Superior temporal gyrus (tissue), 1 donor: ENCODE data around the gene GNAZ.
"Not testable (repeated sequence)": the region's sequence is repeated elsewhere in the genome, so short reads cannot be mapped to it uniquely, and the experiment has no call there.

Experiments
- DNase-seq: peaks from one replicate; pipeline ENCODE4 v3.0.0-alpha.2; 2016; ENCODE audit errors: extremely low spot score

GNAZ gene

GRCh38 chr22:23044570-23044969 lies 25.7 kb upstream of the GNAZ start:
- no peak for DNase-seq

DNA sequence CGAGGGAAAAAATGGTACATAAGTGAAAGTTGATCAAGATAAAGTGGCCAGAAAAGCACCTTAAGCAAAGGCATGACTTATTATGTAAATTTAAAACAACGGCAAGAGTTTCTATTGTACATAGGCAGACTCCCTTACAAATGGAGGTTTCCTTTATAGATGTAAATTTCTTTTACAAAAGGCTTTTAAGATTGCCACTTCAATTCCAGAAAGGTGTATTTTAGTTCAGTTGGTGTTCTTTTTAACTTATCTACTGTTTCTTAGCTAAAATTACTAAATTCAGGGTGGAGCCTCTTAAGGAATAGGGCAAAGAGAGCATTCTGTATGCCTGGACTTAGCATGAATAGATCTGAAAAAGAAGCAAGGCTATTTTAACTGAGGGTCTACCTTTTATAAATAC lies 24.9 kb upstream of the GNAZ start:
- DNase-seq: no peak

DNA sequence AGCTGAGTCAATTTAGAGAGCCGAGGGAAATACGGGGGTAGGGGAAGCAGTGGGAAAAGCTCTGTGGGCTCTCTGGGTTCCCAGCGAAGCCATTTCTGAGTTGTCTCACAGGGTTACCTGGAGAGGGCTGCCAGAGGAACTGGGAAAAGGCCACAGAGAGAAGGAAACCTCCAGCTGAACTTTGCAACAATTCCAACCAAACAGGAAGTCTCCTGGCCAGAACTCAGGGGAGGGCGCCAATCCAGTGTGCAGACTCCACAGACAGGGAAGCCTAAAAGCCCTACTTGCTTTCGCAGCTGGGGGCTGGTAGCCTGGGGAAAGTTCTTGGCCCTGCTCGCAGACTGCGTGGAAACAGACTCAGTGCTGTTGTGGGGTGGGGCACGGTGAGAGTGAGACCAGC lies 23.1 kb upstream of the GNAZ start:
- no peak for DNase-seq

DNA sequence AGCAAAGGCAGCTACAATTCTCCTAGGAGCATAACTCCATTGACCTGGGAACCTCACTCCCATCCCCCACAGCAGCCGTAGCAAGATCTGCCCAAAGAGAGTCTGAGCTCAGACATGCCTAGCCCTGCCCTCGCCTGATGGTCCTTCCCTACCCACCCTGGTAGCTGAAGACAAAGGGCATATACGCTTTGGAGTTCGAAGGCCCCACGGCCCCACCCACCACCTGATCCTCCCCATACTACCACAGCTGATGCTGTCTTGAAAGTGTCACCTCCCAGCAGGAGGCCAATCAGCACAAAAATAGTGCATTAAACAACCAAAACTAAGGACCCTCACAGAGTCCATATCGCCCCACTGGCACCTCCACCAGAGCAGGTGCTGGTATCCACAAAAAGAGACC lies 22.6 kb upstream of the GNAZ start:
- DNase-seq: no peak

DNA sequence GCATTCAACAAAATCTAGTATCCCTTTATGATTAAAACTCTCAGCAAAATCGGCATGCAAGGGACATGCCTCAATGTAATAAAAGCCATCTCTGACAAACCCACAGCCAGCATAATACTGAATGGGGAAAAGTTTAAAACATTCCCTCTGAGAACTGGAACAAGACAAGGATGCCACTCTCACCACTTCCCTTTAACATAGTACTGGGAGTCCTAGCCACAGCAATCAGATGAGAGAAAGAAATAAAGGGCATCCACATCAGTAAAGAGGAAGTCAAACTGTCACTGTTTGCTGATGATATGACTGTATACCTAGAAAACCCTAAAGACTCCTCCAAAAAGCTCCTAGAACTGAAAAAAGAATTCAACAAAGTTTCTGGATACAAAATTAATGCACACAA lies 19.8 kb upstream of the GNAZ start:
- DNase-seq: not testable (repeated sequence)

GRCh38 chr22:23053051-23053707 lies 17.1 kb upstream of the GNAZ start:
- DNase-seq: no peak

DNA sequence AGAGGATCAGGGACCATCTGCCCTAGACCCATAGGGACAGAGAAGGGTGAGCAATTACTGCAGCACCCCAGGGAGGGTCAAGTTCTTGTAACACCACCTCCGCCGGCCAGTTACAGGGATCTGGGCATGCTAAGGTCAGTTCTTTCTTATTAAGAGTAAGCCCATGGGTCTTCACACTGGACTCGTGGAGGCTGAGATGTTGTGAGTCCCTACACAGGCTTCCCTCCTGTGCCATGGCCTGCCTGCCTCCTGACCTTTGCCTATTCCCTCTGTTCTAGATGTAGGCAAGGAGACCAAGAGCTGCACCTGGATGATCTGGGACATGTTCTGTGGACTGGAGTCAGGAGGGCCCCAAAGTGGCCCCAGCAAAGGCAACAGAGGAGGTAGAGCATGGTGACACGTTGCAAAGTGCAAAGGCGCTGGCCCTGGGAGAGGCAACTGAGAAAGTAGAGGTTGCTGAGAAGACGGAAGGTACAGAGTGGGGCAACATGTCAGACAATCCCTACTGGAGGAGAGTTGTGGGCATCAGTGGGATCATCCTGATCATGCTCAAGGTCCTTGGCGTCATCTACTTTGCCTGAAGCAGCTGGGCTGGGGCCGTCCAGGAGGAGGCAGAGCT lies 16.3 kb upstream of the GNAZ start:
- DNase-seq: no peak

DNA sequence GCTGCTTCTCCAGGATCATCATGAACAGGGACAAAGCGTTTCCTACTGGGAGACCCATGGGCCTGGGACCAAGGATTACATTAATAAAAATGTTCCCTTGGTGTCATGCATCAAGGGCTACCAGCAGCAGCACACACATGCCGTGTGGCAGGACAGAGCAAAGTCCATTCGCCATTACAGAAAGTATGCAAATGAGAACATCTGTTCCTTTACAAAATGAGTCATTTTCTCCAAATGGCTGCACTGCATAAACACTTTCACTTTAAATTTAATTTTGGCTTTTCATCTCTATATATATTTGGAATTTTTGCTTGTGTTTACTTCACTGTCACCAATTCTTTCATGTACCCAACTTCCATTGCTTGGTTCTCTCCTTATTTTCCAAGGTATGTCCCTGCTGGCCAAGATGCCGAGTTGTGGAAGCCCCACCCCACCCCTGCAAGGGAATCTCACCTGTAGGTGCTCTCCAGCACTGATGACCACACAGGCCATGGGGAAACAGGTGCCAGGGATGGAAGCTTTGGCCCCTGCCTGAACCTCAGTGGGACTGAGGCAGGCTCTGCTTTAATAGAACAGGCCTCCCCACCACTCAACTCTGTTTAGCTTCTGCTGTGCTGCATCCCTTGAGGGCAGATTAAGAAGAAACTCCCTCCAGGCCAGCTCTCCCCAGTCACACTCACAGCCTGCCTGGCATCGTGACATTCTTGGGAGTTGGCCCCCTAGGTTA lies 15.6 kb upstream of the GNAZ start:
- peak; percentile 20 for DNase-seq

- DNase-seq: no peak
Measured at GRCh38 chr22:23055449-23056179, 14.7 kb upstream of the GNAZ start.

DNA sequence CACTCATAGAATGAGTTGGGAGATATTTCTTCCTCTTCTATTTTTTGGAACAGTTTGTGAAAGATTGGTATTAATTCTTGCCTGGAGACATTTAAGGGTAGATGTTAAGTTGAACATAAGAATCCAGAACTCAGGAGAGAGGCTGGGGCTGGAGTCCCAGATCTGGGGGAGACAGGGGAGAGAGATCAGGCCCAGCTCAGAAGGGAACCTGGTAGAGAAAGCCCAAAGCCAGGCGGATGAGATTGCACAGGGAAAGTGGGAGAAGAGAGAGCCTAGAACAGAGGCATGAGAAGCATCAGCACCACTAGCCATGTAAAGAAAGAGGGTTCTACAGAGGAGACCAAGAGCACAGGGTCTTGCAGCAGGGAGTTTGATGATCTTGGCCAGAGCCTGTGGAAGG lies 13.0 kb upstream of the GNAZ start:
- no peak for DNase-seq

GRCh38 chr22:23058063-23058462 lies 12.3 kb upstream of the GNAZ start:
- no peak for DNase-seq

- DNase-seq: no peak
Measured at GRCh38 chr22:23058481-23059283, 11.6 kb upstream of the GNAZ start.

DNA sequence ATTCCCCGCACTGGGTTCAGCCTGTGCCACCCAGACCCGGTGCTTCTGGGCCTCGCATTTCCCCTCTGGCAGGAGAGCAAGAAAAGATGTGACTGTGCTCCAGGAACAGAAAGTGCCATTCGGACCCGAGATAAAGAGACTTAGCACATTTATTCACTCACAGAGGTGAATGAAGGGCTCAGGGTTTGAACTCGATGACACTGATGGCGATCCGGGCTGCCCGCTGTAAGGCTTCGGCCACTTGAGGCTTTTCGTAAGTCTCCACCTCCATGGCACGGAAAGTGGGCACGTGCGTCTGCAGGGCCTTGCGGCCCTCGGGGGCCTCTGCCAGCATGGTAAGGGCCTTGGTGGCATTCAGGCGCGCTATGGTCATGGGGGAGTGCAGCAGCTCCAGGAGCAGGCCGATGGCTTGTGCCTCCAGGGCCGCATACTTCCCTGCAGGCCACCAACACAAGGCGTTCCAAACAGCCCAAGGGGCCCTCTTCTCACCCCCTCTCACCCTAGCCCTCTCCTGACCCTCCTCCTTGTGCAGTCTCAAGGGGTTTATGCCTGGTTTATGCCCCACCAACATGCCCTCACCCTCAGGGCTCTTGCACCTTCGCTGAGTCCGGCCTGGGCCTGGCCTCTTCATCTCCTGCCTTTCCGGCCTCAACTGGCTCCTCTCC lies 10.9 kb upstream of the GNAZ start:
- no peak for DNase-seq

GRCh38 chr22:23060612-23061400 lies 9.5 kb upstream of the GNAZ start:
- no peak for DNase-seq

GRCh38 chr22:23061471-23062280 lies 8.6 kb upstream of the GNAZ start:
- no peak for DNase-seq

DNA sequence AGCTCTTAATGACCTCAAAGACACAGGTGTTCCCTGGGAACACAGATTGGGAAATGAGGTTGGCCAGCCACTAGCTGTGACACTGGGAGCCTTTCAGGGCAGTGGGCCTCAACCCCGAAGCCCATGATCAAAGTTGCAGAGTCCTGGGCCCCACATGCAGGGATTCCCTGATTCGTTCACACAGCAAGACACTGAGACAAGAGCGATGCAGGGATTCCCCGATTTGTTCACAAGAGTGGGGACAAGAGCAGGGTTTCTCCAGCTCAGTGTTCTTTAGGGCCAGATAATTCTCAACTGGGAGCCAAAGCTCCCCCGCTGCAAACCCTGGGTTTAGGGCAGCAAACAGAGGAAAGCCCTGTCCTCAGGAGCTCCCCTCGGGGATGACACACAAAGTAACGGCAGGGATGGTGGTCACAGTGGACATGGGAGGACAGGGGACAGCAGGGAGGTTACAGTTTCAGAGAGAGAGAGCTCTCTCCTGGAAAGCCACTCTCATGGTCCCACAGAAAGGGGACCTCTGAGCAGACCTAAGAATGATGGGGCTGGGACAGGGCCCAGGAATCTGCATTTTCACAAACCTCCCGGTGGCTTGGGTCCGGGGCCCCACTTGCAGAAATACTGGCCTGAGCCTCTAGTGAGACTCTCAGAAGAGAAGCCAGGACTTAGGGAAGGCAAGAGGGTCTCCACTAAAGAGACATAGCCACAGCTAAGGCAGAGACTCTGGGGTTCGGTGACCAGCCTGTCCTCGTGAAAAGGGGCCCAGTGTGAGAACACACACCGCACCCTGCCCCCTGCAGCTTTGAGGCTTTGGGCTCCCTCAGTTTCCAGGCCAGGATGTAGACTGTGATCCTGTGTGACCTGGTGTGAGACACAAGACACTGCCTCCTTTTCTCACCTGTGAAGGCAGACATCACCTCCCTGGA lies 7.4 kb upstream of the GNAZ start:
- no peak for DNase-seq

- no peak for DNase-seq
Measured at GRCh38 chr22:23063539-23064380, 6.6 kb upstream of the GNAZ start.
